OCI-M2 (cell line): ENCODE data around the gene PRPF19.

Experiments used
- DNase-seq: peaks from one replicate; lab custom pipeline; 2025; ENCODE audit not compliant: unreplicated experiment; lab: John Stamatoyannopoulos, UW

PRPF19 gene

DNA sequence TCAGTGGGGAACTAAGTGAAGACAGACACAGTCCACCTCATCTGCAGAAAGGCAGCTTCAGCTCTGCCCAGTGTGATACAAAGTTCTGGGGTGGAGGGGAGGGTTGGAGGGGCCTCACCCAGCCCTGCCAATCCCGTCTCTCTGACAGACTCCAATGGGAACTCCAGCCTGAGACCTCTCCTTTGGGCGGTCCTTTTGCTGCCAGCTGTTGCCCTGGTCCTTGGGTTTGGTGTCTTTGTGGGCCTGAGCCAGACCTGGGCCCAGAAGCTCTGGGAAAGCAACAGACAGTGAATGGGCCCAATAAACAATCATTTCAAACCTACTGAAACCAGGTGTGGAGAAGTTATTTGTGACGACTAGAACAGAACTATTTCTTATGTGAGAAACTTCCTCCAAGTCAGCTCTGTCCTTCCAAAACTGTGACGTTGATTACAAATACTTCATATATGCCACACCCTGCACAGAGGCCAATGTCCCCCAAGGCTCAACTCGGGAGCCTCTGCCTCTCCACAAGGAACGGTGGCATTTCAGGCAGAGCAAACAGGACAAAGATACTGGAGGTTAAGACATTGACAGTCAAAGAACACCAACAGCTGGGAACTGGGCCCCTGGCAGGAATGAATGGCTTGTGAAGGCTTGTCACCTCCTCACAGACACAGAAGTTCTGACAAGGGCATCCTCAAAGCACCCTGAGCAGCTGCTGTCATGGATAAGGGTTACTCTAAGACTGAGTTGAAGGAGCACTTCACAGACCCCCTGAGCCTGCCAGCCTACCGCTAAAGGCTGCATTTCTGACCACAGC is 30.8 kb downstream of the PRPF19 start:
- DNase-seq: no peak

DNA sequence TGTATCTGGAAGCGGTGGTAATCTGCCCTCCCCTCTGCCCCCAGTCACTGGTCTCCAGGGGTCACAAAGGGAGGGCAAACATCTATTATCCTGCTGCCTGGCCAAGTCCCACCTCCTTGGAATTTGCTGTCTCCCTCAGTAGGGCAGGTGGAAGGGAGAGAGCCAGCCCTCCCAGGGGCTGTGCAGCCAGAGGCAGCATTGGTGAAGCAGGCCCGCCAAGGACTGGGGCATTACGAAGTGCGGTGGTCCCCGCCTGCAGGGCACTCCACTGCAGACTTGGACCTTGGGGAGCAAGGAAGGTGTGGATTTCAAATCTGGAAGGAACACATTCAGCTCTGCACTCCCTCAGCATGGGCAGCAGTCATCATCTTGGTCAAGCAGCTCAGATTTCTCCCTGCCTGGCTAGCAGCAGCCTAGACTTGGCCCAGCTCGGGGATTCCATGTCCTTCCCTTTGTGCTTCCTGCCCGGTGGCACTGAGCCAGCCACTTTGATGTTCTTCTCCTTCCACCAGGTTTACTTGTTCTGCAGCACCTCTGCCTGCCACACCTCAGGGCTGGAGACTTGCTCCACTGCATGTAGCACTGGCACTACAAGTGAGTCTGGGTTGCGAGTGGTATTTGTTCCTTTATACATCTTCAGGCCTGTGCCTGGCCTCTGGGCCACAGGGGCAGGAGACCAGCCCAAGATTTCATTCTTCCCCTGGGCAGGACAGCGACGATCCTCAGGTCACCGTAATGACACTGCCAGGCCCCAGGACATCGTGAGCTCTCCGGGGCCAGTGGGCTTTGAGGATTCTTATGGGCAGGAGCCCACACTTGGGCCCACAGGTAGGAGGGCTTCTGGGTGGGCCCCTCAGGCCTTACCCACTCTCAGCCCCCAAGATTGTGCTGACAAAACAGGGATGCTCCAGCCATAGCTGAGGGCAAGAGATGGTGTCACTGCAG is 31.7 kb downstream of the PRPF19 start:
- no peak for DNase-seq

DNA sequence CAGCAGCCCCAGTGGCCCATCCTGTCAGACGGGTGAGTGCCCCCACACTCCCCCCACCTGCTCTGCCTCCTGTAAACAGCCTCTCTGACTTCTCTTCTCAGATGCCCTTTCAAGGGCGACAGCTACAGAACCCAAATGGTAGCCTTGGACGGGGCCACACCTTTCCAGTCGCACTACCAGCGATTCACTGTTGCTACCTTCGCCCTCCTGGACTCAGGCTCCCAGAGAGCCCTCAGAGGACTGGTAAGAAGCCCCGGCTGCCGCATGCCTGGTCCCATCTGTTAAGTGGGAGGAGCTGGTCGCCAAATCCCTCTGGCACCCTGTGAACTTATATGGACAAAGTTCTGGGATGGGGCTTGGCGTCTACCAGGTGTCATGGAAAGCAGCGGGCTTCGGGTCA is 32.9 kb downstream of the PRPF19 start:
- no peak for DNase-seq

- no peak for DNase-seq
These were observed 33.3 kb downstream of the PRPF19 start for GRCh38 chr11:60872961-60873524.

GRCh38 chr11:60872124-60872960 is 34.0 kb downstream of the PRPF19 start:
- no peak for DNase-seq

GRCh38 chr11:60871378-60872061 is 34.9 kb downstream of the PRPF19 start:
- no peak for DNase-seq

DNA sequence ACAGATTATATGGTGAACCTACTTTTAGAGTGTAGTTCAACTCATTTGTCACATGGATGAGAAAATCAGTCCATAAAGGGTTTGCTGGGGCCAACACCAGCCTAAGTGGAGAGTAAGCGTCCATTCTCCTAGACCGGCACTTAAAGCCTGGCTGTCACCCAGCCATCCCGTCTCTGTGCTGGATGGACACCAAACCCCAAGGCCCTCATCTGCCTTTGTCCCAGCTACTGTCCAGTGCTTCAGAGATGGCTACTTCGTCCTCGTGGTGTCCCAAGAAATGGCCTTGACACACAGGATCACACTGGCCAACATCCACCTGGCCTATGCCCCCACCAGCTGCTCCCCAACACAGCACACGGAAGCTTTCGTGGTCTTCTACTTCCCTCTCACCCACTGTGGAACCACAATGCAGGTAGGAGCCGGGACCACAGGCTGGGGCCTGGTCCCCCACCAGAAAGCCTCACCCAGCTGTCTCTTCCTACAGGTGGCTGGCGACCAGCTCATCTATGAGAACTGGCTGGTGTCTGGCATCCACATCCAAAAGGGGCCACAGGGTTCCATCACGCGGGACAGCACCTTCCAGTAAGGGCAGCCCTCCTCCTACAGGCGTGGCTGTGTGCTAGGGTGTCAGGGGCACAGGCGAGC is 35.5 kb downstream of the PRPF19 start:
- DNase-seq: no peak

DNA sequence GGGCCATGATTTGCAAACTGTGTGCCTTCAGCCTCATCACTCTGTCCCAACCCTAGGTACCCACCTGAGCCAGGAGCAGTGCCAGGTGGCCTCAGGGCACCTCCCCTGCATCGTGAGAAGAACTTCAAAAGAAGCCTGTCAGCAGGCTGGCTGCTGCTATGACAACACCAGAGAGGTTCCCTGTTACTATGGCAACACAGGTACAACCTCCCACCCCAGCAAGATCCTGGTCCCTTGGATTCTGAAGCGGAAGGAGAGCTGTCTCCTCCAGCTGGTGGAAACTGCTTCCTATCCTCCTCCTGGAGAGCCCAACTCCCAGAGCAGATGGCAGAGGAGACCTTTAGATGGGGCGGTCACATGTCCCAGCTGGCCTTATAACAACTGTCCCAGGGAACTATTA is 36.1 kb downstream of the PRPF19 start:
- no peak for DNase-seq

- no peak for DNase-seq
These were observed 36.9 kb downstream of the PRPF19 start for GRCh38 chr11:60869451-60869825.

DNA sequence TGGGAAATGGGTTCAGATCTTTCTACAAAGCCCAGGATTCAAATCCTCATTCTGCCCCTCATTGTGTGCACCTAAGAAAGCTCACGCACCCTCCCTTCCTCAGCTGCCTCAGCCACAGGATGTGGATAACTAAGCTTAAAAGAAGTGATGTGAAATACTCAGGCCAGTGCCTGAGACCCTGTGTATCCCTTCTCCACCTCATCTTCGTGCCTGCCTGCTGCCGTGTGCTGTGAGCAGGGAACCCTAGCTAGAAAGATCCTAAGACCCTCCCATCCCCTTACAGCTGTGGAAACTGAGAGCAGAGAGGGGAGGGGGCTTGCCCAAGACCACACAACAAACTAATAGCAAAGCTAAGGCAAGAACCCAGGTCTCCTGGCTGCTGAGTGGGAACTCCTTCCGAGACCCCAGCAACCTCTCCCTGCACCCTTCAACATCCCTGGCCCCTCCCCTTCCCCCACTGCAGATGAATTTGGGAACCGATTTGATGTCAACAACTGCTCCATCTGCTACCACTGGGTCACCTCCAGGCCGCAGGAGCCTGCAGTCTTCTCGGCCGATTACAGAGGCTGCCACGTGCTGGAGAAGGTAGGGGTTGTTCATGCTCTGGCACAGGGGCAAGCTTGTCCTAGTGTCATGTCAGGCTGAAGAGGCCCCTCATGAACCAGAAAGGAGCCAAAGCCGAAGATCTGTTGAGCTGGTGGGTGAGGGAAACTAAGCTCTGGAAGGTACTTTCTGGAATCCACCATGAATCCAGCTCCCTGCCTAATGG is 37.5 kb downstream of the PRPF19 start:
- no peak for DNase-seq

DNA sequence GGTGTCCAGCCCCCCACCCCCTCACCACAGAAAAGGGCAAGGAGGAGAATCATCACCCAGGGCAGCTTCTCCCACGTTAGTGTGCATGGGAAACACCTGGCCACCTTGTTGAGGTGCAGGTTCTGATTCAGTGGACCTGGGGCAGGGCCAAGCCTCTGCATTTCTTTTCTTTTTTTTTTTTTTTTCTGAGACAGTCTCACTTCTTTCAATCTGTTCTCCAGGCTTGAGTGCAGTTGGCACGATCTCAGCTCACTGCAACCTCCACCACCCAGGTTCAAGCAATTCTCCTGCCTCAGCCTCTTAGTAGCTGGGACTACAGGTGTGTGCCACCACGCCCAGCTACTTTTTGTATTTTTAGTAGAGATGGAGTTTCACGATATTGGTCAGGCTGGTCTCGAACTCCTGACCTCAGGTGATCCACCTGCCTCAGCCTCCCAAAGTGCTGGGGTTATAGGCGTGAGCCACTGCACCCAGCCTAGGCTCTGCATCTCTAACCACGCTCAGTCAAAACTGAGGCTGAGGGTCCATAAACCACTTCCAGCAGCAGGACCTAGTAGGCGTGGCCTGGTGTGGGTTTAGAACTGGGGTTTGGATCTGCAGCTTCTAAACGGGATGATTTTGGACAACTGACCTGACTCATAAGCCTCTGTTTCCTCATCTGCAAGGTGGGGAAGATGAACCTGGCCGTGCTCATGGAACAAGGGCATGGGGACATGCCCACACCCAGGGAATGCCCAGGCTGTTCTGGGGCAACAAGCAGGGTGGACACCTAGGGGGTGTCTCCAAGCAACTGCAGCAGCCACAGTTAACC is 38.3 kb downstream of the PRPF19 start:
- no peak for DNase-seq

- no peak for DNase-seq
These were observed 39.2 kb downstream of the PRPF19 start, which contains the start of gene ZP1 for GRCh38 chr11:60866911-60867870. ZP1 (plus strand) TSS chr11:60867542; CDS start chr11:60867562, 20 bp downstream.

GRCh38 chr11:60864856-60865513 is 41.4 kb downstream of the PRPF19 start:
- DNase-seq: no peak

DNA sequence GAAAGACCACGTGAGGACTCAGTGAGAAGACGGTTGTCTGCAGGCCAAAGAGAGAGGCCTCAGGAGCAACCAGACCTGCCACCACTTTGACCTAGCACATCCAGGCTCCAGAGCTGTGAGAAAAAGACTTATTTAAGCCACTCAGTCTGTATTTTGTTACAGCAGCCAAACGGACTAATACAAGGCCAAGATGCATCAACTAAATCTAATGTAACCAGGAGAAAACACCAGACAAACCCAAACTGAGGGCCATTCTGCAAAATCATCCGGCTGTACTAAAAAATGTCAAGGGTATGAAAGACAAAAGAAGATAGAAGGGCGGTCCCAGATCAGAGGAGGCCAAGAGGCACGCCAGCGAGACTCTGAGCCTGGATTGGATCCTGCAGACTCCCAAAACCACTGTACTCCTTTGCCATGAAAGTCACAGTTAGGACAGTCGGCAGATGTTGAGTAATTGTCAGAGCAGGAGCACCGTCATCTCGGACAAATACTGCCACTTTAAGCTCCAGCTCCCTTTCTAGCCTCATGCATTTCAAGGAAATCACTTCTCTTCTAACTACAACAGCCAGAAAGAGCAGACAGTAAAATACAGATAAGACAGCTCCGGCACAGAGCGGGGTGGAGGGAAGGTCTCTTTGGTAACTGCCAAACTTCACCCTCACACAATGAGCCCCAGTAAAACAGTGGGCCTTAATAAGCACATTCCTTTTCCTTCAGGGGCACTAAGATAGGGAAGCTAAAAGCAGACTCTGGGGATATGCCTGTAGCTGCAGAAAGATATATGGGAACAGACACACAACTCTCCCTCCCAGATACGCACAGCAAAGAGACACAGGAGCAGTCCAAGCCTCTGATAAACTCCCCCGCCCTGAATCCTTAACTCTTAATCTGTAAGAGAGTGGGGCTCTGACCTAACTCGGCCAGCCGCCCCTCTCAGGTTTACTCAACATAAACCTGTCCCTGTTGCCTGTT is 42.5 kb downstream of the PRPF19 start:
- DNase-seq: no peak

GRCh38 chr11:60862171-60862570 is 44.2 kb downstream of the PRPF19 start:
- no peak for DNase-seq
